ENCODE measurements around the gene CUX1. TPM values are rescaled to one million over a fixed set of nuclear protein-coding genes. Genes with fewer than 3 reads are reported as not detected.

CUX1 gene
- total RNA-seq, 1 experiment from 2014 or later: 39.6 TPM

DNA sequence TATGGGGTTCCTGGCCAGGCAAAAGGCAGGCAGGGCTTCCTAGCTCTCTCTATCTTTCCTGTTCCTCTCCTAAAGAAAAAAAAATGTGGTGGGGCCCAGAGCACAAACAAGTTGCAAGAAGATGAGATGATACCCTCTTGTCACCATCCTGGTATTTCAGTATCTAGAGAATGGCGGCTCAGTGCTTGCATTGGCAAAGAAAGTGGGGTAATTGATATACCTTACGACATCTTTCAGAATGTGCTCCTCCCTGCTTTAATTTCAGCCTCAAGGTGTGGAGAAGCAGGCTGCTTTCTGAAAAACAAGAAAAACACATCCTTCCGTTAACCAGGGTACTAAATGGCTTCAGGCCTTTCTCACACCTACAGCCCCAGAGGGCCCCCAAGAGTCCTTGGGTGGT lies 34.5 kb upstream of the CUX1 start:
- Histone ChIP-seq H3K9ac (ENCODE audit: low read length) (no peak overlapping the region), H2AFZ (ENCODE audit: low read length) (no peak overlapping the region), H3K27me3 (ENCODE audit: low read length) (no peaks in the 10 kb centered on the region), H3K4me2 (ENCODE audit: low read length) (no peak overlapping the region), H3K9me3 (ENCODE audit: low read length) (no peaks in the 10 kb centered on the region), H3K27ac (ENCODE audit: low read length) (no peak overlapping the region), H3K9me2 (replicated peaks; ENCODE audit: low read length) (no peaks in the 10 kb centered on the region), H3K4me1 (ENCODE audit: insufficient read depth, low read length) (no peaks in the 10 kb centered on the region), H3K79me2 (ENCODE audit: low read length) (no peaks in the 10 kb centered on the region), H3F3A (ENCODE audit: low read length, unreplicated experiment) (no peaks in the 10 kb centered on the region), H4K20me1 (ENCODE audit: low read length) (no peaks in the 10 kb centered on the region), H3K36me3 (ENCODE audit: low read depth, low read length) (no peaks in the 10 kb centered on the region), H3K4me3 (ENCODE audit: low read length) (no peak overlapping the region)
- no peak for ATAC-seq
- POLR2A ChIA-PET (ENCODE audit: unreplicated experiment): no interaction called here
- intact Hi-C loops (cut with micrococcal nuclease): no loop called here
- CTCF ChIA-PET: no interaction called here
- TF ChIP-seq EZH2 (IDR thresholded peaks at IDR 0.05; ENCODE audit: low read length, unreplicated experiment) (no peak), EZH2phosphoT487 (IDR thresholded peaks at IDR 0.05; ENCODE audit: borderline replicate concordance, low read length) (no peak)
- TF ChIP-seq, protein P1, sequence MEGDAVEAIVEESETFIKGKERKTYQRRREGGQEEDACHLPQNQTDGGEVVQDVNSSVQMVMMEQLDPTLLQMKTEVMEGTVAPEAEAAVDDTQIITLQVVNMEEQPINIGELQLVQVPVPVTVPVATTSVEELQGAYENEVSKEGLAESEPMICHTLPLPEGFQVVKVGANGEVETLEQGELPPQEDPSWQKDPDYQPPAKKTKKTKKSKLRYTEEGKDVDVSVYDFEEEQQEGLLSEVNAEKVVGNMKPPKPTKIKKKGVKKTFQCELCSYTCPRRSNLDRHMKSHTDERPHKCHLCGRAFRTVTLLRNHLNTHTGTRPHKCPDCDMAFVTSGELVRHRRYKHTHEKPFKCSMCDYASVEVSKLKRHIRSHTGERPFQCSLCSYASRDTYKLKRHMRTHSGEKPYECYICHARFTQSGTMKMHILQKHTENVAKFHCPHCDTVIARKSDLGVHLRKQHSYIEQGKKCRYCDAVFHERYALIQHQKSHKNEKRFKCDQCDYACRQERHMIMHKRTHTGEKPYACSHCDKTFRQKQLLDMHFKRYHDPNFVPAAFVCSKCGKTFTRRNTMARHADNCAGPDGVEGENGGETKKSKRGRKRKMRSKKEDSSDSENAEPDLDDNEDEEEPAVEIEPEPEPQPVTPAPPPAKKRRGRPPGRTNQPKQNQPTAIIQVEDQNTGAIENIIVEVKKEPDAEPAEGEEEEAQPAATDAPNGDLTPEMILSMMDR (conservative IDR thresholded peaks at IDR 0.05; ENCODE audit: low read depth, low read length): no peak
- BruUV-seq (replicated peaks): no TSS peak
- DNase-seq: no peak

DNA sequence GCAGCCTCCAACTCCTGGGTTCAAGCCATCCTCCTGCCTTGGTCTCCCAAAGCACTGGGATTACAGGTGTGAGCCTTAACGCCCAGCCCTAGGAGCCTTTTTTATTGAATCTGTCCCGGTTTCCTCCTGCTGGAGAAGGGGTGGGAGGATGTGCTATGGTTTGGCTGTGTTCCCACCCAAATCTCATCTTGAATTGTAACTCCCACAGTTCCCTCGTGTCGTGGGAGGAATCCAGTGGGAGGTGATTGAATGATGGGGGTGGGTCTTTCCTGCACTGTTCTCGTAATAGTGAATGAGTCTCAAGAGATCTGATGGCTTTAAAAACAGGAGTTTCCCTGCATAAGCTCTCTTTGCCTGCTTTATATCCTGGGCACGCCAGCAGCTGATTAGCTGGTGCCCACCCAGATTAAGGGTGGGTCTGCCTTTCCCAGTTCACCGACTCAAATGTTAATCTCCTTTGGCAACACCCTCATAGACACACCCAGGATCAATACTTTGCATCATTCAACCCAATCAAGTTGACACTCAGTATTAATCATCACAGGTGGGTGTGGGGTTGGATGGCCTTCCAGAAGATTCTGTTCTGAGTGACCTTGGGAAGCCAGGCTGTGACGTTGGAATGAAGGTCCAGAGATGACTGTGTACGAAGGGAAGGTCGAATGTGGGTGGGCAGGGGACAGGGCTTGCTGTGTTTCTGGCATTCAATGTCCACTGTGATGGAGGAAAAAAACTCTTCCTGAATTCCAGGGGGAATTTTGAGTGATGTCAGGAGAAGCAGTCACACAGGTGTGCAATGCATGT lies 33.8 kb upstream of the CUX1 start:
- no peaks in the 10 kb centered on the region for H4K20me1 ChIP-seq (ENCODE audit: low read length)
- DNase-seq: no peak
- ChIA-PET CTCF (no interaction called here), POLR2A (ENCODE audit: unreplicated experiment) (no interaction called here)
- H3K9ac ChIP-seq (ENCODE audit: low read length): no peak overlapping the region
- H3K27me3 ChIP-seq (ENCODE audit: low read length): no peaks in the 10 kb centered on the region
- no peaks in the 10 kb centered on the region for H3K4me1 ChIP-seq (ENCODE audit: insufficient read depth, low read length)
- H3K9me3 ChIP-seq (ENCODE audit: low read length): no peaks in the 10 kb centered on the region
- H3K4me3 ChIP-seq (ENCODE audit: low read length): no peak overlapping the region
- H3K4me2 ChIP-seq (ENCODE audit: low read length): no peak overlapping the region
- TF ChIP-seq, protein P1 (conservative IDR thresholded peaks at IDR 0.05; ENCODE audit: low read depth, low read length): no peak
- TF ChIP-seq EZH2 (IDR thresholded peaks at IDR 0.05; ENCODE audit: low read length, unreplicated experiment): no peak
- TF ChIP-seq EZH2phosphoT487 (IDR thresholded peaks at IDR 0.05; ENCODE audit: borderline replicate concordance, low read length): no peak
- H3K36me3 ChIP-seq (ENCODE audit: low read depth, low read length): no peaks in the 10 kb centered on the region
- no peaks in the 10 kb centered on the region for H3K9me2 ChIP-seq (replicated peaks; ENCODE audit: low read length)
- H3F3A ChIP-seq (ENCODE audit: low read length, unreplicated experiment): no peaks in the 10 kb centered on the region
- intact Hi-C loops (cut with micrococcal nuclease): no loop called here
- no peaks in the 10 kb centered on the region for H3K79me2 ChIP-seq (ENCODE audit: low read length)
- no peak overlapping the region for H2AFZ ChIP-seq (ENCODE audit: low read length)
- ATAC-seq: no peak
- no peak overlapping the region for H3K27ac ChIP-seq (ENCODE audit: low read length)
- BruUV-seq (replicated peaks): no TSS peak
